Hepatocyte (in vitro differentiated cells): ENCODE data around the gene REEP6.

Experiments used
- CTCF ChIP-seq: fragments of 200-600 bp; sonication (generic); IDR thresholded peaks from 2 replicates; pipeline ENCODE4 v1.5.1; 2016; ENCODE audit warnings: antibody characterized with exemption, mild to moderate bottlenecking; ENCODE audit not compliant: poor library complexity
- EZH2 ChIP-seq: fragments of 200-600 bp; sonication (generic); IDR thresholded peaks from 2 replicates; pipeline ENCODE4 v1.6.1; 2016; ENCODE audit warnings: antibody characterized with exemption, mild to moderate bottlenecking, borderline replicate concordance

GRCh38 chr19:1474765-1475351 is 16.1 kb upstream of the REEP6 start:
- TF ChIP-seq CTCF = no peak
- no peak for TF ChIP-seq EZH2
